Common myeloid progenitor, CD34-positive (primary cell): ENCODE measurements around the gene MSLN.

Experiments
- CTCF ChIA-PET: fragments of 350-600 bp; sonication (Branson Sonifier 250); formaldehyde crosslinking; loops from one replicate; lab custom pipeline; 2021; ENCODE audit warnings: antibody characterized with exemption; lab: Charles Lee
- POLR2A ChIA-PET: fragments of 350-600 bp; sonication (Branson Sonifier 250); formaldehyde crosslinking; loops from one replicate; lab custom pipeline; 2021; ENCODE audit warnings: antibody characterized with exemption; lab: Charles Lee
- DNase-seq, 3 donors: peaks; one replicate each; pipeline versions ENCODE4 v3.0.0 to v3.0.0-alpha.2; 2013
- H3K27ac ChIP-seq, 2 experiments: 1 replicate in 1 of 2; 2 replicates in 1 of 2; pipeline ENCODE4 v1.7.0; 2013; ENCODE audit warnings: inconsistent platforms in 2 of 2, low read length in 2 of 2, mild to moderate bottlenecking in 2 of 2, low read depth in 1 of 2, moderate library complexity in 1 of 2; ENCODE audit not compliant: severe bottlenecking in 2 of 2, insufficient read depth in 1 of 2, poor library complexity in 1 of 2
- H3K27me3 ChIP-seq, 5 experiments: replicated peaks in 2 of 5; 1 replicate in 3 of 5; 2 replicates in 2 of 5; pipeline versions ENCODE4 v1.6.1 to v1.7.0; 2013; ENCODE audit warnings: low read length in 4 of 5, mild to moderate bottlenecking in 2 of 5, moderate library complexity in 2 of 5, inconsistent platforms in 1 of 5; ENCODE audit not compliant: insufficient read depth in 5 of 5, control insufficient read depth in 4 of 5
- H3K36me3 ChIP-seq, 4 experiments: 1 replicate in 2 of 4; 2 replicates in 2 of 4; pipeline versions ENCODE4 v1.6.1 to v1.7.0; 2013; ENCODE audit warnings: low read length in 3 of 4, control low read depth in 1 of 4, mild to moderate bottlenecking in 1 of 4; ENCODE audit not compliant: control insufficient read depth in 4 of 4, insufficient read depth in 4 of 4
- H3K4me1 ChIP-seq, 4 experiments: 1 replicate in 3 of 4; 2 replicates in 1 of 4; pipeline versions ENCODE4 v1.6.1 to v1.7.1; 2013; ENCODE audit warnings: low read length in 3 of 4, mild to moderate bottlenecking in 3 of 4, control low read depth in 1 of 4, inconsistent platforms in 1 of 4, moderate library complexity in 1 of 4; ENCODE audit not compliant: control insufficient read depth in 4 of 4, insufficient read depth in 4 of 4; ENCODE audit errors: control extremely low read depth in 1 of 4
- H3K4me3 ChIP-seq, 7 experiments: 1 replicate in 4 of 7; 2 replicates in 3 of 7; pipeline versions ENCODE4 v1.5.1 to v1.7.0; 2013; ENCODE audit warnings: mild to moderate bottlenecking in 7 of 7, low read length in 6 of 7, moderate library complexity in 6 of 7, inconsistent platforms in 2 of 7, low read depth in 2 of 7, control low read depth in 1 of 7; ENCODE audit not compliant: insufficient read depth in 4 of 7, control insufficient read depth in 1 of 7; ENCODE audit errors: extremely low read depth in 1 of 7
- H3K9me3 ChIP-seq, 5 experiments: 1 replicate in 4 of 5; 2 replicates in 1 of 5; pipeline versions ENCODE4 v1.6.1 to v1.7.1; 2013; ENCODE audit warnings: low read length in 4 of 5, mild to moderate bottlenecking in 2 of 5, inconsistent platforms in 1 of 5, low read depth in 1 of 5, moderate library complexity in 1 of 5; ENCODE audit not compliant: control insufficient read depth in 4 of 5, insufficient read depth in 2 of 5; ENCODE audit errors: control extremely low read depth in 1 of 5
- WGBS: methylation state at CpG from one replicate; pipeline ENCODE4 v1.1.5; 2013; ENCODE audit not compliant: insufficient coverage; 5-methylcytosine and 5-hydroxymethylcytosine counted together

The MSLN gene

GRCh38 chr16:760065-760464 lies 469 bp upstream of the MSLN start:
- Histone ChIP-seq H3K36me3 (no peaks in the 10 kb centered on the region), H3K4me3 (no peak overlapping the region), H3K27ac (no peak overlapping the region), H3K4me1 (peaks cover 0 to 22% (median 17%) of the 10 kb centered on the region in 4 experiments), H3K9me3 (peaks cover 0 to 3% (median 0%) of the 10 kb centered on the region in 5 experiments), H3K27me3 (no peaks in the 10 kb centered on the region)
- ChIA-PET CTCF (interaction anchor here (0.9 to 1.5 kb wide), 5 partner anchors 9 to 50 kb away, joined by 3 to 7 read pairs (median 3); no protein-coding TSS in a partner anchor), POLR2A (no interaction called here)
- no peak for DNase-seq
- 98% methylated on average over 11 of the region's 15 CpGs for WGBS

- DNase-seq, result no peak
- Histone ChIP-seq H3K4me3 (no peak overlapping the region), H3K27ac (no peak overlapping the region), H3K27me3 (no peaks in the 10 kb centered on the region), H3K36me3 (no peaks in the 10 kb centered on the region), H3K9me3 (no peaks in the 10 kb centered on the region), H3K4me1 (peaks cover 0 to 14% (median 9%) of the 10 kb centered on the region in 4 experiments)
- POLR2A ChIA-PET, result no interaction called here
- WGBS, result 94% methylated on average over 18 of the region's 22 CpGs
- CTCF ChIA-PET, result interaction anchor here (0.7 to 1.6 kb wide), 3 partner anchors 11 to 24 kb away, joined by 3 to 7 read pairs (median 3); no protein-coding TSS in a partner anchor
These were observed 1.3 kb downstream of the MSLN start for GRCh38 chr16:761625-762513.

- ChIA-PET POLR2A (no interaction called here), CTCF (interaction anchor here (0.7 kb wide), 1 partner anchor 25 kb away, joined by 3 read pairs; no protein-coding TSS in a partner anchor)
- DNase-seq, result no peak
- Histone ChIP-seq H3K36me3 (no peaks in the 10 kb centered on the region), H3K4me3 (no peak overlapping the region), H3K4me1 (peaks cover 0 to 10% (median 5%) of the 10 kb centered on the region in 4 experiments), H3K9me3 (no peaks in the 10 kb centered on the region), H3K27me3 (no peaks in the 10 kb centered on the region), H3K27ac (no peak overlapping the region)
- 96% methylated on average over 11 of the region's 17 CpGs for WGBS
These were observed 2.2 kb downstream of the MSLN start for GRCh38 chr16:762595-763268.

- 95% methylated on average over 14 of the region's 21 CpGs for WGBS
- Histone ChIP-seq H3K27ac (no peak overlapping the region), H3K4me1 (peaks cover 0 to 7% (median 2%) of the 10 kb centered on the region in 4 experiments), H3K4me3 (no peak overlapping the region), H3K9me3 (no peaks in the 10 kb centered on the region), H3K27me3 (no peaks in the 10 kb centered on the region), H3K36me3 (no peaks in the 10 kb centered on the region)
- ChIA-PET CTCF (interaction anchor here (1.0 kb wide), 1 partner anchor 22 kb away, joined by 4 read pairs; no protein-coding TSS in a partner anchor), POLR2A (no interaction called here)
- DNase-seq, result no peak
These were observed 3.0 kb downstream of the MSLN start for GRCh38 chr16:763369-764183.

- POLR2A ChIA-PET, result no interaction called here
These were observed 3.7 kb downstream of the MSLN start for GRCh38 chr16:764184-764750.

GRCh38 chr16:764848-765487 lies 4.4 kb downstream of the MSLN start:
- 96% methylated on average over 36 of the region's 38 CpGs for WGBS
- H3K27ac ChIP-seq, result no peak overlapping the region

More at GRCh38 chr16:764184-764750, 3.7 kb downstream of the MSLN start:
- 90% methylated on average over 13 of the region's 20 CpGs for WGBS
- CTCF ChIA-PET, result interaction anchor here (1.0 kb wide), 1 partner anchor 21 kb away, joined by 4 read pairs; no protein-coding TSS in a partner anchor
- no peak for DNase-seq
- no peaks in the 10 kb centered on the region for H3K36me3 ChIP-seq
- H3K27ac ChIP-seq, result no peak overlapping the region
- H3K4me1 ChIP-seq, result peaks cover 0 to 7% (median 3%) of the 10 kb centered on the region in 4 experiments
- no peak overlapping the region for H3K4me3 ChIP-seq
- H3K9me3 ChIP-seq, result no peaks in the 10 kb centered on the region
- H3K27me3 ChIP-seq, result no peaks in the 10 kb centered on the region

More at GRCh38 chr16:764848-765487, 4.4 kb downstream of the MSLN start:
- POLR2A ChIA-PET, result no interaction called here
- Histone ChIP-seq H3K36me3 (no peaks in the 10 kb centered on the region), H3K9me3 (no peaks in the 10 kb centered on the region), H3K4me1 (peaks cover 0 to 11% (median 3%) of the 10 kb centered on the region in 4 experiments), H3K27me3 (no peaks in the 10 kb centered on the region), H3K4me3 (no peak overlapping the region)
- no peak for DNase-seq
- CTCF ChIA-PET, result no interaction called here
